ENCODE data around the gene PTPRD.

Gene PTPRD

GRCh38 chr9:10612641-10613398 lies at the start of gene PTPRD:
PTPRD (minus strand) TSS chr9:10613002.
- ATAC-seq (replicated peaks; ENCODE audit: extremely low read depth, poor library complexity, severe bottlenecking) = no peak

GRCh38 chr9:10661994-10662393 lies 49.2 kb upstream of the PTPRD start:
- Mint-ChIP-seq H3K4me1 (no peaks in the 10 kb centered on the region), H3K4me3 (no peak overlapping the region), H3K9me3 (peaks cover 6% of the 10 kb centered on the region), H3K27me3 (no peaks in the 10 kb centered on the region), H3K27ac (ENCODE audit: low read depth) (no peak overlapping the region), H3K36me3 (ENCODE audit: insufficient read depth) (no peaks in the 10 kb centered on the region)
- DNase-seq (ENCODE audit: low spot score in 2 of 2) (no peak), ATAC-seq (replicated peaks; ENCODE audit: extremely low read depth, poor library complexity, severe bottlenecking) (no peak)

More at GRCh38 chr9:10612641-10613398, at the start of gene PTPRD:
- Mint-ChIP-seq H3K27me3 (peaks cover 17% of the 10 kb centered on the region), H3K9me3 (peaks cover 17% of the 10 kb centered on the region), H3K27ac (ENCODE audit: low read depth) (no peak within 1 kb of the TSS), H3K36me3 (ENCODE audit: insufficient read depth) (no peaks in the 10 kb centered on the region), H3K4me1 (no peaks in the 10 kb centered on the region), H3K4me3 (peak within 1 kb of the TSS; percentile 52)
- DNase-seq (ENCODE audit: low spot score in 2 of 2) = no peak

- Mint-ChIP-seq H3K9me3 (peaks cover 6% of the 10 kb centered on the region), H3K36me3 (ENCODE audit: insufficient read depth) (no peaks in the 10 kb centered on the region), H3K4me3 (no peak overlapping the region), H3K27ac (ENCODE audit: low read depth) (no peak overlapping the region), H3K27me3 (no peaks in the 10 kb centered on the region), H3K4me1 (no peaks in the 10 kb centered on the region)
- no peak for ATAC-seq (replicated peaks; ENCODE audit: extremely low read depth, poor library complexity, severe bottlenecking)
- no peak for DNase-seq (ENCODE audit: low spot score in 2 of 2)
These were observed 48.6 kb upstream of the PTPRD start for GRCh38 chr9:10661376-10661775.

GRCh38 chr9:10651012-10651411 lies 38.2 kb upstream of the PTPRD start:
- DNase-seq (ENCODE audit: low spot score in 2 of 2) = no peak
- Mint-ChIP-seq H3K27ac (ENCODE audit: low read depth) (no peak overlapping the region), H3K36me3 (ENCODE audit: insufficient read depth) (no peaks in the 10 kb centered on the region), H3K4me1 (no peaks in the 10 kb centered on the region), H3K27me3 (no peaks in the 10 kb centered on the region), H3K4me3 (no peak overlapping the region), H3K9me3 (peaks cover 30% of the 10 kb centered on the region)
- no peak for ATAC-seq (replicated peaks; ENCODE audit: extremely low read depth, poor library complexity, severe bottlenecking)

GRCh38 chr9:10649076-10649475 lies 36.3 kb upstream of the PTPRD start:
- Mint-ChIP-seq H3K9me3 (peaks cover 24% of the 10 kb centered on the region), H3K4me1 (no peaks in the 10 kb centered on the region), H3K27me3 (no peaks in the 10 kb centered on the region), H3K27ac (ENCODE audit: low read depth) (no peak overlapping the region), H3K36me3 (ENCODE audit: insufficient read depth) (no peaks in the 10 kb centered on the region), H3K4me3 (no peak overlapping the region)
- DNase-seq (ENCODE audit: low spot score in 2 of 2) (no peak), ATAC-seq (replicated peaks; ENCODE audit: extremely low read depth, poor library complexity, severe bottlenecking) (no peak)

- H3K4me3 Mint-ChIP-seq = no peak overlapping the region
- no peaks in the 10 kb centered on the region for H3K4me1 Mint-ChIP-seq
- DNase-seq (ENCODE audit: low spot score in 2 of 2) (no peak), ATAC-seq (replicated peaks; ENCODE audit: extremely low read depth, poor library complexity, severe bottlenecking) (no peak)
- H3K27ac Mint-ChIP-seq (ENCODE audit: low read depth) = no peak overlapping the region
- H3K27me3 Mint-ChIP-seq = no peaks in the 10 kb centered on the region
- no peaks in the 10 kb centered on the region for H3K36me3 Mint-ChIP-seq (ENCODE audit: insufficient read depth)
- peaks cover 5% of the 10 kb centered on the region for H3K9me3 Mint-ChIP-seq
These were observed 21.0 kb upstream of the PTPRD start for GRCh38 chr9:10633785-10634184.

- H3K9me3 Mint-ChIP-seq = peaks cover 18% of the 10 kb centered on the region
- H3K36me3 Mint-ChIP-seq (ENCODE audit: insufficient read depth) = no peaks in the 10 kb centered on the region
- H3K27ac Mint-ChIP-seq (ENCODE audit: low read depth) = no peak overlapping the region
These were observed 1.5 kb upstream of the PTPRD start for GRCh38 chr9:10614196-10614800.

GRCh38 chr9:10613419-10613818 lies 617 bp upstream of the PTPRD start:
- no peaks in the 10 kb centered on the region for H3K36me3 Mint-ChIP-seq (ENCODE audit: insufficient read depth)
- DNase-seq (ENCODE audit: low spot score in 2 of 2) = no peak

More at GRCh38 chr9:10614196-10614800, 1.5 kb upstream of the PTPRD start:
- ATAC-seq (replicated peaks; ENCODE audit: extremely low read depth, poor library complexity, severe bottlenecking) = no peak
- Mint-ChIP-seq H3K4me1 (no peaks in the 10 kb centered on the region), H3K4me3 (no peak overlapping the region), H3K27me3 (peaks cover 17% of the 10 kb centered on the region)
- DNase-seq (ENCODE audit: low spot score in 2 of 2) = no peak

GRCh38 chr9:10605388-10605787 lies 7.4 kb downstream of the PTPRD start:
- H3K9me3 Mint-ChIP-seq = peaks cover 13% of the 10 kb centered on the region
- DNase-seq (ENCODE audit: low spot score in 2 of 2) (no peak), ATAC-seq (replicated peaks; ENCODE audit: extremely low read depth, poor library complexity, severe bottlenecking) (no peak)
- no peak overlapping the region for H3K4me3 Mint-ChIP-seq
- no peaks in the 10 kb centered on the region for H3K27me3 Mint-ChIP-seq
- no peaks in the 10 kb centered on the region for H3K36me3 Mint-ChIP-seq (ENCODE audit: insufficient read depth)
- no peak overlapping the region for H3K27ac Mint-ChIP-seq (ENCODE audit: low read depth)
- H3K4me1 Mint-ChIP-seq = no peaks in the 10 kb centered on the region

More at GRCh38 chr9:10613419-10613818, 617 bp upstream of the PTPRD start:
- H3K27me3 Mint-ChIP-seq = peaks cover 17% of the 10 kb centered on the region
- H3K9me3 Mint-ChIP-seq = peaks cover 18% of the 10 kb centered on the region
- no peak overlapping the region for H3K4me3 Mint-ChIP-seq
- H3K27ac Mint-ChIP-seq (ENCODE audit: low read depth) = no peak overlapping the region
- H3K4me1 Mint-ChIP-seq = no peaks in the 10 kb centered on the region
- ATAC-seq (replicated peaks; ENCODE audit: extremely low read depth, poor library complexity, severe bottlenecking) = no peak

GRCh38 chr9:10604927-10605326 lies 7.9 kb downstream of the PTPRD start:
- no peaks in the 10 kb centered on the region for H3K27me3 Mint-ChIP-seq
- H3K9me3 Mint-ChIP-seq = peaks cover 13% of the 10 kb centered on the region
- no peak for DNase-seq (ENCODE audit: low spot score in 2 of 2)
- no peaks in the 10 kb centered on the region for H3K4me1 Mint-ChIP-seq
- no peaks in the 10 kb centered on the region for H3K36me3 Mint-ChIP-seq (ENCODE audit: insufficient read depth)
- no peak for ATAC-seq (replicated peaks; ENCODE audit: extremely low read depth, poor library complexity, severe bottlenecking)
- H3K27ac Mint-ChIP-seq (ENCODE audit: low read depth) = no peak overlapping the region
- no peak overlapping the region for H3K4me3 Mint-ChIP-seq

GRCh38 chr9:10597801-10598200 lies 15.0 kb downstream of the PTPRD start:
- Mint-ChIP-seq H3K4me3 (no peak overlapping the region), H3K9me3 (peaks cover 8% of the 10 kb centered on the region), H3K4me1 (no peaks in the 10 kb centered on the region), H3K27me3 (no peaks in the 10 kb centered on the region), H3K36me3 (ENCODE audit: insufficient read depth) (no peaks in the 10 kb centered on the region), H3K27ac (ENCODE audit: low read depth) (no peak overlapping the region)
- ATAC-seq (replicated peaks; ENCODE audit: extremely low read depth, poor library complexity, severe bottlenecking) (no peak), DNase-seq (ENCODE audit: low spot score in 2 of 2) (no peak)

- H3K4me1 Mint-ChIP-seq = no peaks in the 10 kb centered on the region
- H3K36me3 Mint-ChIP-seq (ENCODE audit: insufficient read depth) = no peaks in the 10 kb centered on the region
- DNase-seq (ENCODE audit: low spot score in 2 of 2) (no peak), ATAC-seq (replicated peaks; ENCODE audit: extremely low read depth, poor library complexity, severe bottlenecking) (no peak)
- H3K4me3 Mint-ChIP-seq = no peak overlapping the region
- no peak overlapping the region for H3K27ac Mint-ChIP-seq (ENCODE audit: low read depth)
- no peaks in the 10 kb centered on the region for H3K27me3 Mint-ChIP-seq
- H3K9me3 Mint-ChIP-seq = peaks cover 18% of the 10 kb centered on the region
These were observed 18.3 kb downstream of the PTPRD start for GRCh38 chr9:10594482-10594881.

GRCh38 chr9:10586407-10586806 lies 26.4 kb downstream of the PTPRD start:
- no peak overlapping the region for H3K27ac Mint-ChIP-seq (ENCODE audit: low read depth)
- no peaks in the 10 kb centered on the region for H3K27me3 Mint-ChIP-seq
- ATAC-seq (replicated peaks; ENCODE audit: extremely low read depth, poor library complexity, severe bottlenecking) (no peak), DNase-seq (ENCODE audit: low spot score in 2 of 2) (no peak)
- H3K9me3 Mint-ChIP-seq = peaks cover 30% of the 10 kb centered on the region
- H3K4me3 Mint-ChIP-seq = no peak overlapping the region
- no peaks in the 10 kb centered on the region for H3K4me1 Mint-ChIP-seq
- H3K36me3 Mint-ChIP-seq (ENCODE audit: insufficient read depth) = no peaks in the 10 kb centered on the region
